HEK293 (cell line): Measurements from ENCODE around the gene ZFP57.

Experiments used
- ZNF302 ChIP-seq: fragments of 450-650 bp; formaldehyde crosslinking; IDR thresholded peaks from 2 replicates; pipeline ENCODE4 v1.5.1; 2016; ENCODE audit warnings: missing biosample characterization, missing genetic modification characterization, low read depth
- ZNF776 ChIP-seq: fragments of 450-650 bp; formaldehyde crosslinking; IDR thresholded peaks from 2 replicates; pipeline ENCODE4 v1.5.0; 2017; ENCODE audit warnings: missing biosample characterization, missing genetic modification characterization, borderline replicate concordance

DNA sequence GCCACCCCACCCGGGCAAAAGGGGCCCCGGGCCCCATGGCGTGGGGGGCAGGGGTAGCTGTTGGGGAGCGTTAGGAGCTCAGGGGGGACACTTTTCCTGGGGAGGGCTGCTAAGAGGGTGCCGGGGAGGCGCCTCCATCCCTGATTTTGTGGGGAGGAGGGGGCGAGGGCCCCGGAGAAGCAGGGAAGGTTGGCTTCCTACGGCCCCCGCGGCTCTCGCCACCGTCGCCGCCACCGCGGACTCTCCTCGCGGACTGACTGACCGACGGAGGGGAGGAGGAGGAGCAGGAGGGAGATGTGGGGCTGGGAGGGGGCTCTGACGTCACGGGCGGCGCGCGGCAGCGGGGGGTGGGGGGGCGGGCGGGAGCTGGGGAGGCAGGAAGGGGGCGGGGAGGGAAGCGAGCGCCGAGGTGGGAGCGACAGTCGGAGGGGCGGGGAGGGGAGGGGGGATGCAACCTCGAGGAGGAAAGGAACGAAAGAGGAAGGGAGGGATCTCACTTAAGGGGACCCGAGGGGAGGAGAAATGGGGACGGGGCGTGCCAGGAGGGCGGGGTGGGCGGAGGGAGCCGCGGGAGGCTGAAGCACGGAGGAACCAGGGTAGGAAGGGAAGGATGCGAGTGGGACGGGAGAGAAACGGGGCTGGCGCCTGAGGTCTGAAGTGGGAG lies 53.1 kb downstream of the ZFP57 start:
- TF ChIP-seq ZNF302 (tag by site-specific recombination), result no peak
- TF ChIP-seq ZNF776 (tag by site-specific recombination), result no peak
